Measurements from ENCODE around the gene GSTM3. TPM values are rescaled to one million over a fixed set of nuclear protein-coding genes. Genes with fewer than 3 reads are reported as not detected.
A peak's percentile ranks its signal among the peaks of the same experiment; 100 is the strongest.

The GSTM3 gene
- total and polyA plus RNA-seq, 4 donors = 11.0 to 39.5 (median 22.9) TPM

DNA sequence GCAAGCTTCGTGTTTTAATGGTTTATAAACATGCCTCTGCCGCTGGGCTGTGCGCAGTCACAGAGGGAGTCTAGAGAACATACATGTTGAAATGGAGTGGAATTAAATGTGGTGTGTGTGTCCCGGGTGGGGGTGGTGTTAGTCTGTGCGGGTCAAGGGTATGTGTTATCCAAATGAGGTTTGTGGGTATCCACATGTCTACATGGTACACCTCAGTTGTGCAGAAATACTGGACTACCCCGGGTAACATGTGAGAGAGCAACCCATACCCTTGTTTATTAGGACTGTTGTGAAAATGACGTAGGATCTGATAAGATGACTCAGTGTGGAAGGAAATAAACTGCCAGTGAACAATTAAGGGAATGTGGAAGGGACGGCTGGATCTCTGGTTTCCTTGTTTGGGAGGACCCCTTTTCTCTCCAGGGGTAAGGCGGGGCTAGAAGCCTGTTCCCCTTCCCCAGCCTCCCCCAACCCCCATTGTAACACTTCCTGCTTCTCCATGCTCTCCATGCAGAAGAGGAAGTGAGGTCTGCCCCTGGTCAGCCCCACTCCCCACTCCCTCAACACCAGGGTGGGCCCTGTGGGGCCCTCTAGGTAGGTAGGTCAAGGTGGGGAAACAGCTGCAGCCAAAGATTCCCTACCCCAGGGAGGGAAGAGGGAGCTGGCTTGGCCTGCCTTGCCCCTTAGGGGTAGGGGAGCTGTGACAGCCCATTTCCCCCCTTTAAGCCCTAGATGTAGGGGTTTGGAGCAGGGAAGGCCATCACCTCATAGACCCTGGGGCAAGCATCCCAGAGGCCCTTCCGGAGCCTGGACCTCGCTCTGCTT is 22.2 kb upstream of the GSTM3 start:
- ATAC-seq (ENCODE audit: insufficient read depth, low FRiP score) (no peak), DNase-seq (peak; percentile 27 to 73 (median 53))
- Histone ChIP-seq H3K4me1 (ENCODE audit: control insufficient read depth in 5 of 5, insufficient read depth in 5 of 5, low read length in 5 of 5) (peaks cover 0 to 10% (median 0%) of the 10 kb centered on the region in 5 donors), H3K9me3 (ENCODE audit: control insufficient read depth in 4 of 4, insufficient read depth in 3 of 4, low read length in 3 of 4) (no peaks in the 10 kb centered on the region), H3K27ac (ENCODE audit: low read depth in 1 of 2, low read length in 1 of 2) (peak overlapping the region in 1 of 2 donors; percentile 36), H3K9ac (ENCODE audit: insufficient read depth in 1 of 2, low read length in 2 of 2) (no peak overlapping the region), H3K36me3 (ENCODE audit: control insufficient read depth in 4 of 4, insufficient read depth in 4 of 4, low read length in 4 of 4) (no peaks in the 10 kb centered on the region), H3K27me3 (ENCODE audit: control insufficient read depth in 3 of 3, insufficient read depth in 3 of 3, low read length in 2 of 3) (no peaks in the 10 kb centered on the region), H3K4me3 (no peak overlapping the region)
- 64 to 68% methylated on average over 11 of the region's 11 CpGs for WGBS, 2 donors
- TF ChIP-seq CTCF (IDR thresholded peaks at IDR 0.05; ENCODE audit: control extremely low read depth, extremely low read depth) = no peak

- no peak for ATAC-seq (ENCODE audit: insufficient read depth, low FRiP score)
- Histone ChIP-seq H3K9me3 (ENCODE audit: control insufficient read depth in 4 of 4, insufficient read depth in 3 of 4, low read length in 3 of 4) (no peaks in the 10 kb centered on the region), H3K4me3 (no peak overlapping the region), H3K36me3 (ENCODE audit: control insufficient read depth in 4 of 4, insufficient read depth in 4 of 4, low read length in 4 of 4) (no peaks in the 10 kb centered on the region), H3K9ac (ENCODE audit: insufficient read depth in 1 of 2, low read length in 2 of 2) (no peak overlapping the region), H3K4me1 (ENCODE audit: control insufficient read depth in 5 of 5, insufficient read depth in 5 of 5, low read length in 5 of 5) (peaks cover 0 to 10% (median 0%) of the 10 kb centered on the region in 5 donors), H3K27ac (ENCODE audit: low read depth in 1 of 2, low read length in 1 of 2) (no peak overlapping the region), H3K27me3 (ENCODE audit: control insufficient read depth in 3 of 3, insufficient read depth in 3 of 3, low read length in 2 of 3) (no peaks in the 10 kb centered on the region)
- TF ChIP-seq CTCF (IDR thresholded peaks at IDR 0.05; ENCODE audit: control extremely low read depth, extremely low read depth) = no peak
- WGBS, 2 donors = 87 to 89% methylated on average over 7 of the region's 7 CpGs
- no peak for DNase-seq
These were observed 21.3 kb upstream of the GSTM3 start for GRCh38 chr1:109762039-109762585.

DNA sequence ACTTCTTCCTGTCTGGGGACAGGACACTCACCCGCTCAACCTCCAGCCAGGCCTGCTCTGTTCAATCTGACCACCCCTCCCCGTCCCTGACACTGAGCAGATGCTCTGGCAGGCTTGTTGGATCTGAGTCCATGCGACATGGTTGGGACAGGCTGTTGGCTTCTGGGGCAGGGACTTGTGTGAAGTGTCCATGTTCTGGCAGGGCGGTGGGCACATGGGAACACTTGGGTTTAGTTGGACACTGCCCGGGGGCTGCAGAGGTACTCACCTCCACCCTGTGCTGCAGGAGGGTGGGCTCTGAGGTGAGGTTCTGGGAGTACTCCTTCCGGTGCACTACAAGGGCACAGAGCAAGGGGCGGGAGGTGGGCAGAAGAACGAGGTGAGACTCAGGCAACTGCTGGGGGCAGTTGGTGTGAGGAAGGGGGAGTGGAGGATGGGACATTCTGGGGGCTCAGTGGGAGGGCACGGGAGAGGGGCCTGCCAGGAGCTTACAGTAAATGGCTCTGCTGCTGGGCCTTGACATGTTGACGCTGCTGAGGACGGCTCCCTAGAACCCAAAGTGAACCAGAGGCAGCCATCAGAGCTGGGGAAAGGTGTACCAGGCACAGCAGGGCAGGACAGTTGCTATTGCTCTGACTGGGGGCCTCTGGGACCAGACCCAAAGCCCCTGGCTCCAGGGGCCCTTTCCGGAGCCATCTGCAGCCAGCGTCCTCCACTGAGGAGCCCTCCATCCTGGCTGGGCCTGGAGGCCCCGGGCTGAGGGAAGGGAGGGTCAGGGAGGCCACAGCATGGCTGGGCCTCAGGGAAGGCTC is 20.6 kb upstream of the GSTM3 start:
- Histone ChIP-seq H3K4me1 (ENCODE audit: control insufficient read depth in 5 of 5, insufficient read depth in 5 of 5, low read length in 5 of 5) (peaks cover 0 to 10% (median 0%) of the 10 kb centered on the region in 5 donors), H3K9ac (ENCODE audit: insufficient read depth in 1 of 2, low read length in 2 of 2) (no peak overlapping the region), H3K9me3 (ENCODE audit: control insufficient read depth in 4 of 4, insufficient read depth in 3 of 4, low read length in 3 of 4) (no peaks in the 10 kb centered on the region), H3K27ac (ENCODE audit: low read depth in 1 of 2, low read length in 1 of 2) (no peak overlapping the region), H3K27me3 (ENCODE audit: control insufficient read depth in 3 of 3, insufficient read depth in 3 of 3, low read length in 2 of 3) (no peaks in the 10 kb centered on the region), H3K4me3 (no peak overlapping the region), H3K36me3 (ENCODE audit: control insufficient read depth in 4 of 4, insufficient read depth in 4 of 4, low read length in 4 of 4) (no peaks in the 10 kb centered on the region)
- WGBS, 2 donors = 90% methylated on average over 14 of the region's 14 CpGs
- DNase-seq (peak in 2 of 3 donors; percentile 37 to 50), ATAC-seq (ENCODE audit: insufficient read depth, low FRiP score) (no peak)
- no peak for TF ChIP-seq CTCF (IDR thresholded peaks at IDR 0.05; ENCODE audit: control extremely low read depth, extremely low read depth)

Measured in lung (tissue), 12 donors.